Measurements from ENCODE around the gene ZNF532. TPM values are rescaled to one million over a fixed set of nuclear protein-coding genes. Genes with fewer than 3 reads are reported as not detected.

ZNF532 gene
- total and polyA plus RNA-seq, 2 donors from 2014 or later: 5.7 to 76.3 TPM

- Histone ChIP-seq H3K9me3 (ENCODE audit: control insufficient read depth in 2 of 3, insufficient read depth in 1 of 3, low read length in 3 of 3) (no peaks in the 10 kb centered on the region), H3K4me3 (ENCODE audit: low read length in 3 of 3) (no peak overlapping the region), H3K4me1 (ENCODE audit: control insufficient read depth in 2 of 3, insufficient read depth in 2 of 3, low read depth in 1 of 3, low read length in 3 of 3) (peaks cover 0 to 4% (median 0%) of the 10 kb centered on the region in 3 donors), H3K27me3 (ENCODE audit: control insufficient read depth, insufficient read depth, low read length) (no peaks in the 10 kb centered on the region), H3K36me3 (ENCODE audit: control insufficient read depth in 2 of 3, insufficient read depth in 3 of 3, low read length in 3 of 3) (peaks cover 0 to 3% (median 0%) of the 10 kb centered on the region in 3 donors), H3K9ac (ENCODE audit: low read length in 3 of 3) (no peak overlapping the region), H3K27ac (ENCODE audit: low read depth in 2 of 2, low read length in 2 of 2) (no peak overlapping the region)
- DNase-seq: no peak
- intact Hi-C loops (cut with DNase I): no loop called here
- TF ChIP-seq CTCF (IDR thresholded peaks at IDR 0.05; ENCODE audit: borderline replicate concordance, extremely low read depth, insufficient read depth): no peak
- no peak for FAIRE-seq
These were observed 38.9 kb downstream of the ZNF532 start for GRCh38 chr18:58903533-58903932.

DNA sequence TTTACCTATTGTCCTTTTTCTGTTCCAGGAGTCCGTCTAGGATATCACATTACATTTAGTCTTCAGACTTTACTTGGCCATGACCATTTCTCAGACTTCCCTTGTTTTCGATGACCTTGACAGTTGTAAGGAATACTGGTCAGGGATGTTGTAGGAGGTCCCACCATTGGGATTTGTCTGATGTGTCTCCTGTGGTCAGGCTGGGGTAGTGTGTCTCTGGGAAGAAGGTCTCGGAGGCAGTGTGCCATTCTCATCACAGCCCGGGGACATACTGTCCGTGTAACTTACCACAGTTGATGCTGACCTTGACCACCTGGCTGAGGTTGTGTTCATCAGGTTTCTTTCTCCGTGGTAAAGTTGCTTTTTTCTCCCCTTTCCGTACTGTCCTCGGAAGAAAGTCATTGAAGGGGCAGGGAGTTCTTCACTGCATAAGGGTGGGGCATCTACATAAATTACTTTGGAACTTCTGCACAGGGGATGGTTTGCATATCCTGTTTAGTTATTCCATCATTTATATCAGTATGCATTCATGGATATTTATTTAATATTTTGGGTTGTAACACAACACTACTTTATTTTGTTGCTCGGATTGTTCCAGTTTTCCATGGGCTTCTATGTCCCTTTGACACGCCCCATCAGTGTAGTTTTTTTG, 41.2 kb downstream of the ZNF532 start:
- no peaks in the 10 kb centered on the region for H3K27me3 ChIP-seq (ENCODE audit: control insufficient read depth, insufficient read depth, low read length)
- H3K4me1 ChIP-seq (ENCODE audit: control insufficient read depth in 2 of 3, insufficient read depth in 2 of 3, low read depth in 1 of 3, low read length in 3 of 3): peaks cover 0 to 4% (median 2%) of the 10 kb centered on the region in 3 donors
- DNase-seq (no peak), FAIRE-seq (no peak)
- H3K9ac ChIP-seq (ENCODE audit: low read length in 3 of 3): no peak overlapping the region
- no peak for TF ChIP-seq CTCF (IDR thresholded peaks at IDR 0.05; ENCODE audit: borderline replicate concordance, extremely low read depth, insufficient read depth)
- H3K27ac ChIP-seq (ENCODE audit: low read depth in 2 of 2, low read length in 2 of 2): no peak overlapping the region
- H3K9me3 ChIP-seq (ENCODE audit: control insufficient read depth in 2 of 3, insufficient read depth in 1 of 3, low read length in 3 of 3): no peaks in the 10 kb centered on the region
- intact Hi-C loops (cut with DNase I): no loop called here
- no peak overlapping the region for H3K4me3 ChIP-seq (ENCODE audit: low read length in 3 of 3)
- H3K36me3 ChIP-seq (ENCODE audit: control insufficient read depth in 2 of 3, insufficient read depth in 3 of 3, low read length in 3 of 3): no peaks in the 10 kb centered on the region

DNA sequence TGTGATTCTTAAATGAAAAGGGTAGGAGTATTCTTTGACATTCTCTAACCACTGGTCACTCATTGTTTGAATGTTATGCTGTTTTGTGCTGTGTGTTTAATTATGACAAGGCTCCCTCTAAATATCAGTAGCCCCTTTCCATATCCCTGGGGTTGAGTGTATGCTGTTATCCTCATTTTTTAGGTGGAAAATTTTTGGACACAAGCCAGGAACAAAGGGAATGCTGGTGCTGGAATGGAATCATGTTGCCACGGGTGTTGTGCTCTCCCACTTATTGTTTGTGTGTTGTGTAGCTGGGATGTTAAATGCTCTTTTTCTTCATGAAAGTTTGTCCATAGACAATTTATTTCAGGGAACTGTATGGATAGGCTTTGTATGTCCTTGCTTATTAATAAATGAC, 43.3 kb downstream of the ZNF532 start:
- TF ChIP-seq CTCF (IDR thresholded peaks at IDR 0.05; ENCODE audit: borderline replicate concordance, extremely low read depth, insufficient read depth): no peak

More for the DNA sequence above, 43.3 kb downstream of the ZNF532 start:
- Histone ChIP-seq H3K4me1 (ENCODE audit: control insufficient read depth in 2 of 3, insufficient read depth in 2 of 3, low read depth in 1 of 3, low read length in 3 of 3) (peaks cover 6 to 17% (median 17%) of the 10 kb centered on the region in 3 donors), H3K9ac (ENCODE audit: low read length in 3 of 3) (no peak overlapping the region), H3K36me3 (ENCODE audit: control insufficient read depth in 2 of 3, insufficient read depth in 3 of 3, low read length in 3 of 3) (no peaks in the 10 kb centered on the region), H3K9me3 (ENCODE audit: control insufficient read depth in 2 of 3, insufficient read depth in 1 of 3, low read length in 3 of 3) (no peaks in the 10 kb centered on the region), H3K27me3 (ENCODE audit: control insufficient read depth, insufficient read depth, low read length) (no peaks in the 10 kb centered on the region), H3K4me3 (ENCODE audit: low read length in 3 of 3) (no peak overlapping the region), H3K27ac (ENCODE audit: low read depth in 2 of 2, low read length in 2 of 2) (no peak overlapping the region)
- intact Hi-C loops (cut with DNase I): no loop called here
- FAIRE-seq: no peak
- no peak for DNase-seq
